Measurements from ENCODE around the gene LRRC52. TPM values are rescaled to one million over a fixed set of nuclear protein-coding genes. Genes with fewer than 3 reads are reported as not detected.

LRRC52 gene
- total RNA-seq, 1 donor from 2014 or later: 0.44 TPM

- no peak for TF ChIP-seq CTCF (IDR thresholded peaks at IDR 0.05)
- no peak overlapping the region for H3K4me3 ChIP-seq
- no peaks in the 10 kb centered on the region for H3K27me3 ChIP-seq (ENCODE audit: low read depth)
- H3K27ac ChIP-seq: no peak overlapping the region
- ATAC-seq (no peak), DNase-seq (no peak)
- no peaks in the 10 kb centered on the region for H3K9me3 ChIP-seq
- H3K4me1 ChIP-seq: no peaks in the 10 kb centered on the region
- H3K36me3 ChIP-seq: no peaks in the 10 kb centered on the region
- intact Hi-C loops (cut with DNase I): no loop called here
Observed at GRCh38 chr1:165573787-165574186, 30.0 kb downstream of the LRRC52 start.

GRCh38 chr1:165574295-165574694 is 30.5 kb downstream of the LRRC52 start:
- H3K36me3 ChIP-seq: no peaks in the 10 kb centered on the region
- no peak overlapping the region for H3K27ac ChIP-seq
- H3K9me3 ChIP-seq: no peaks in the 10 kb centered on the region
- DNase-seq: no peak
- H3K27me3 ChIP-seq (ENCODE audit: low read depth): no peaks in the 10 kb centered on the region
- H3K4me1 ChIP-seq: no peaks in the 10 kb centered on the region
- no peak for ATAC-seq
- intact Hi-C loops (cut with DNase I): no loop called here
- no peak overlapping the region for H3K4me3 ChIP-seq
- no peak for TF ChIP-seq CTCF (IDR thresholded peaks at IDR 0.05)

- Histone ChIP-seq H3K9me3 (no peaks in the 10 kb centered on the region), H3K27ac (no peak overlapping the region), H3K4me3 (no peak overlapping the region), H3K4me1 (no peaks in the 10 kb centered on the region), H3K27me3 (ENCODE audit: low read depth) (no peaks in the 10 kb centered on the region), H3K36me3 (no peaks in the 10 kb centered on the region)
- TF ChIP-seq CTCF (IDR thresholded peaks at IDR 0.05): no peak
- no peak for ATAC-seq
- intact Hi-C loops (cut with DNase I): no loop called here
- DNase-seq: no peak
Observed at GRCh38 chr1:165575468-165576099, 31.8 kb downstream of the LRRC52 start.

- H3K27ac ChIP-seq: no peak overlapping the region
- no peaks in the 10 kb centered on the region for H3K4me1 ChIP-seq
- H3K4me3 ChIP-seq: no peak overlapping the region
- intact Hi-C loops (cut with DNase I): no loop called here
- DNase-seq (no peak), ATAC-seq (no peak)
- H3K36me3 ChIP-seq: no peaks in the 10 kb centered on the region
- H3K9me3 ChIP-seq: no peaks in the 10 kb centered on the region
- no peaks in the 10 kb centered on the region for H3K27me3 ChIP-seq (ENCODE audit: low read depth)
- TF ChIP-seq CTCF (IDR thresholded peaks at IDR 0.05): no peak
Observed at GRCh38 chr1:165576536-165576935, 32.7 kb downstream of the LRRC52 start.

GRCh38 chr1:165577707-165578106 is 33.9 kb downstream of the LRRC52 start:
- intact Hi-C loops (cut with DNase I): no loop called here
- no peaks in the 10 kb centered on the region for H3K27me3 ChIP-seq (ENCODE audit: low read depth)
- no peak overlapping the region for H3K4me3 ChIP-seq
- H3K4me1 ChIP-seq: no peaks in the 10 kb centered on the region
- H3K36me3 ChIP-seq: no peaks in the 10 kb centered on the region
- no peaks in the 10 kb centered on the region for H3K9me3 ChIP-seq
- no peak for TF ChIP-seq CTCF (IDR thresholded peaks at IDR 0.05)
- DNase-seq (no peak), ATAC-seq (no peak)
- H3K27ac ChIP-seq: no peak overlapping the region

All from lower lobe of right lung (tissue), 2 donors.